OCI-LY1 (cell line): Measurements from ENCODE around the gene GOLGA1.

Experiments
- H2AFZ ChIP-seq: fragments of 200-600 bp; sonication (generic), shearing (Covaris generic); 2 replicates; pipeline ENCODE4 v1.6.0; 2014; ENCODE audit warnings: antibody characterized with exemption, mild to moderate bottlenecking, low read length
- H3F3A ChIP-seq: fragments of 200-600 bp; sonication (generic), shearing (Covaris generic); 2 replicates; pipeline ENCODE4 v1.6.0; 2014; ENCODE audit warnings: mild to moderate bottlenecking, antibody characterized with exemption, low read length, moderate library complexity; ENCODE audit not compliant: insufficient read depth
- H3K27ac ChIP-seq: fragments of 200-600 bp; sonication (generic); 2 replicates; pipeline ENCODE4 v1.5.1; 2014; ENCODE audit warnings: low read length, mixed run types, mild to moderate bottlenecking, low read depth; ENCODE audit not compliant: poor library complexity, severe bottlenecking
- H3K27me3 ChIP-seq: fragments of 200-600 bp; sonication (generic); 2 replicates; pipeline ENCODE4 v1.6.0; 2014; ENCODE audit warnings: antibody characterized with exemption, mild to moderate bottlenecking, low read length, moderate library complexity; ENCODE audit not compliant: insufficient read depth
- H3K36me3 ChIP-seq: fragments of 200-600 bp; sonication (generic); 2 replicates; pipeline ENCODE4 v1.6.1; 2014; ENCODE audit warnings: mild to moderate bottlenecking, antibody characterized with exemption, low read length, moderate library complexity, mixed read lengths; ENCODE audit not compliant: insufficient read depth
- H3K4me1 ChIP-seq: fragments of 200-600 bp; sonication (generic); 2 replicates; pipeline ENCODE4 v1.5.1; 2014; ENCODE audit warnings: mild to moderate bottlenecking, low read length, moderate library complexity; ENCODE audit not compliant: insufficient read depth, severe bottlenecking
- H3K4me2 ChIP-seq: fragments of 200-600 bp; sonication (generic), shearing (Covaris generic); 2 replicates; pipeline ENCODE4 v1.6.1; 2014; ENCODE audit warnings: low read length
- H3K4me3 ChIP-seq: fragments of 200-600 bp; sonication (generic); 2 replicates; pipeline ENCODE4 v1.5.1; 2014; ENCODE audit warnings: low read length, low read depth, mild to moderate bottlenecking, mixed read lengths; ENCODE audit not compliant: poor library complexity, severe bottlenecking
- H3K79me2 ChIP-seq: fragments of 200-600 bp; shearing (Covaris generic); 2 replicates; pipeline ENCODE4 v1.6.1; 2016; ENCODE audit warnings: mixed run types, low read length, mixed read lengths; ENCODE audit not compliant: insufficient read depth
- H3K9ac ChIP-seq: fragments of 200-600 bp; sonication (generic), shearing (Covaris generic); 2 replicates; pipeline ENCODE4 v1.6.1; 2014; ENCODE audit warnings: mild to moderate bottlenecking, low read length, mixed read lengths
- H3K9me2 ChIP-seq: fragments of 200-600 bp; sonication (generic), shearing (Covaris generic); 2 replicates; pipeline ENCODE4 v1.6.1; 2014; ENCODE audit warnings: low read depth, mild to moderate bottlenecking, low read length, mixed read lengths
- H3K9me3 ChIP-seq: fragments of 200-600 bp; shearing (Covaris generic); 2 replicates; pipeline ENCODE4 v1.6.1; 2014; ENCODE audit warnings: low read length, mixed read lengths
- H4K20me1 ChIP-seq: fragments of 200-600 bp; sonication (generic), shearing (Covaris generic); 2 replicates; pipeline ENCODE4 v1.6.0; 2016; ENCODE audit warnings: mild to moderate bottlenecking, low read length; ENCODE audit not compliant: insufficient read depth
- CTCF ChIP-seq: fragments of 200-600 bp; sonication (generic), shearing (Covaris generic); IDR thresholded peaks from 2 replicates; pipeline ENCODE4 v1.5.1; 2017; ENCODE audit warnings: mild to moderate bottlenecking, antibody characterized with exemption, low read length, moderate library complexity, mixed read lengths
- EZH2 ChIP-seq: fragments of 200-600 bp; sonication (generic), shearing (Covaris generic); IDR thresholded peaks from 2 replicates; pipeline ENCODE4 v1.8.0; 2017; ENCODE audit warnings: borderline replicate concordance, mixed run types, mild to moderate bottlenecking, antibody characterized with exemption, low read length, moderate library complexity, mixed read lengths

The GOLGA1 gene

GRCh38 chr9:124843456-124844034, 97.3 kb downstream of the GOLGA1 start:
- Histone ChIP-seq H3K9me2 (no peaks in the 10 kb centered on the region), H3F3A (no peaks in the 10 kb centered on the region), H3K4me2 (no peak overlapping the region), H3K36me3 (no peaks in the 10 kb centered on the region), H3K9ac (no peak overlapping the region), H3K27me3 (no peaks in the 10 kb centered on the region), H2AFZ (no peak overlapping the region), H3K27ac (no peak overlapping the region), H3K4me3 (no peak overlapping the region), H4K20me1 (no peaks in the 10 kb centered on the region), H3K79me2 (no peaks in the 10 kb centered on the region), H3K9me3 (no peaks in the 10 kb centered on the region), H3K4me1 (peaks cover 28% of the 10 kb centered on the region)
- TF ChIP-seq CTCF (no peak), EZH2 (no peak)

- H2AFZ ChIP-seq: no peak overlapping the region
- no peaks in the 10 kb centered on the region for H3K9me2 ChIP-seq
- no peak overlapping the region for H3K4me2 ChIP-seq
- no peak overlapping the region for H3K27ac ChIP-seq
- no peaks in the 10 kb centered on the region for H3K36me3 ChIP-seq
- no peak overlapping the region for H3K9ac ChIP-seq
- no peaks in the 10 kb centered on the region for H3K27me3 ChIP-seq
- TF ChIP-seq CTCF (no peak), EZH2 (no peak)
- H3F3A ChIP-seq: no peaks in the 10 kb centered on the region
- no peaks in the 10 kb centered on the region for H3K9me3 ChIP-seq
- H3K4me1 ChIP-seq: peaks cover 17% of the 10 kb centered on the region
- no peak overlapping the region for H3K4me3 ChIP-seq
- H4K20me1 ChIP-seq: no peaks in the 10 kb centered on the region
- H3K79me2 ChIP-seq: no peaks in the 10 kb centered on the region
Measured at GRCh38 chr9:124841075-124841821, 99.6 kb downstream of the GOLGA1 start.

GRCh38 chr9:124840300-124840833, 100.5 kb downstream of the GOLGA1 start:
- Histone ChIP-seq H3F3A (no peaks in the 10 kb centered on the region), H3K27ac (no peak overlapping the region), H2AFZ (no peak overlapping the region), H3K27me3 (no peaks in the 10 kb centered on the region), H4K20me1 (no peaks in the 10 kb centered on the region), H3K4me2 (peak overlapping the region; percentile 44), H3K4me3 (no peak overlapping the region), H3K4me1 (peaks cover 12% of the 10 kb centered on the region), H3K9me3 (no peaks in the 10 kb centered on the region), H3K36me3 (no peaks in the 10 kb centered on the region), H3K79me2 (no peaks in the 10 kb centered on the region), H3K9me2 (no peaks in the 10 kb centered on the region), H3K9ac (no peak overlapping the region)
- TF ChIP-seq CTCF: peak; percentile 84
- no peak for TF ChIP-seq EZH2
